HepG2 (cell line): ENCODE measurements around the gene ERV3-1. TPM values are rescaled to one million over a fixed set of nuclear protein-coding genes. Genes with fewer than 3 reads are reported as not detected.

Source experiments
- KLF13 ChIP-seq: sonication (generic); formaldehyde crosslinking; IDR thresholded peaks from 2 replicates; pipeline ENCODE4 v1.4.0; 2020; ENCODE audit warnings: mild to moderate bottlenecking, missing genetic modification reagents
- SIN3A ChIP-seq: IDR thresholded peaks from 2 replicates; pipeline ENCODE4 v1.6.1; 2011; ENCODE audit warnings: low read depth, mild to moderate bottlenecking, control low read depth, low read length, borderline replicate concordance
- STAG1 ChIP-seq: sonication (generic); formaldehyde crosslinking; IDR thresholded peaks from 2 replicates; pipeline ENCODE4 v1.4.0; 2020; ENCODE audit warnings: missing genetic modification reagents
- ZNF160 ChIP-seq: sonication (generic); formaldehyde crosslinking; IDR thresholded peaks from 2 replicates; pipeline ENCODE4 v1.8.0; 2022; ENCODE audit warnings: mild to moderate bottlenecking, inconsistent platforms, missing genetic modification reagents
- ZNF34 ChIP-seq: sonication (generic); formaldehyde crosslinking; IDR thresholded peaks from 2 replicates; pipeline ENCODE4 v1.4.0; 2020; ENCODE audit warnings: mild to moderate bottlenecking, missing genetic modification reagents, borderline replicate concordance
- polyA plus RNA-seq, 8 experiments: library from polyadenylated mRNA; depleted of rRNA in 3 of 8; stranded (reverse) in 7 of 8; unstranded in 1 of 8; fragments of >200 nt; fragmentation: Illumina TruSeq in 4 of 8; extraction: Trizol in 4 of 8; gene quantifications; 2 replicates each; pipeline versions ENCODE4 v1.2.1 to v1.2.3, GENCODE V29; 2011 to 2016; ENCODE audit warnings: low read depth in 4 of 8, missing spikeins in 1 of 8, mixed read lengths in 1 of 8; ENCODE audit not compliant: insufficient read depth in 1 of 8
- total RNA-seq, 5 experiments: library from RNA; depleted of rRNA; stranded (reverse); fragments of >200 nt; fragmentation: Illumina TruSeq; extraction: Trizol; gene quantifications; 2 replicates each; pipeline ENCODE4 v1.2.3, GENCODE V29; 2016; ENCODE audit warnings: low read depth in 1 of 5
- TF ChIP-seq, protein P1 (sequence below): sonication (generic); formaldehyde crosslinking; IDR thresholded peaks from 2 replicates; pipeline ENCODE4 v1.4.0; 2020; ENCODE audit warnings: missing genetic modification reagents, mild to moderate bottlenecking, borderline replicate concordance
- TF ChIP-seq, protein P2 (sequence below): sonication (generic); formaldehyde crosslinking; conservative IDR thresholded peaks from 2 replicates; pipeline ENCODE4 v1.4.0; 2020; ENCODE audit warnings: missing genetic modification reagents
- TF ChIP-seq, protein P3 (sequence below): sonication (generic); formaldehyde crosslinking; IDR thresholded peaks from 2 replicates; pipeline ENCODE4 v1.5.0; 2020; ENCODE audit warnings: mild to moderate bottlenecking, missing genetic modification reagents, moderate library complexity
- TF ChIP-seq, protein P4 (sequence below): sonication (generic); formaldehyde crosslinking; IDR thresholded peaks from 2 replicates; pipeline ENCODE4 v1.4.0; 2020; ENCODE audit warnings: missing genetic modification reagents
- TF ChIP-seq, protein P5 (sequence below): sonication (generic); formaldehyde crosslinking; IDR thresholded peaks from 2 replicates; pipeline ENCODE4 v1.4.0; 2020; ENCODE audit warnings: missing genetic modification reagents; ENCODE audit errors: not compliant biosample characterization

The ERV3-1 gene
- total and polyA plus RNA-seq, 2 of the 13 experiments (the other 11 are each of a cell fraction or from before 2014, with no cell fraction given) = 20.4 to 86.3 TPM

DNA sequence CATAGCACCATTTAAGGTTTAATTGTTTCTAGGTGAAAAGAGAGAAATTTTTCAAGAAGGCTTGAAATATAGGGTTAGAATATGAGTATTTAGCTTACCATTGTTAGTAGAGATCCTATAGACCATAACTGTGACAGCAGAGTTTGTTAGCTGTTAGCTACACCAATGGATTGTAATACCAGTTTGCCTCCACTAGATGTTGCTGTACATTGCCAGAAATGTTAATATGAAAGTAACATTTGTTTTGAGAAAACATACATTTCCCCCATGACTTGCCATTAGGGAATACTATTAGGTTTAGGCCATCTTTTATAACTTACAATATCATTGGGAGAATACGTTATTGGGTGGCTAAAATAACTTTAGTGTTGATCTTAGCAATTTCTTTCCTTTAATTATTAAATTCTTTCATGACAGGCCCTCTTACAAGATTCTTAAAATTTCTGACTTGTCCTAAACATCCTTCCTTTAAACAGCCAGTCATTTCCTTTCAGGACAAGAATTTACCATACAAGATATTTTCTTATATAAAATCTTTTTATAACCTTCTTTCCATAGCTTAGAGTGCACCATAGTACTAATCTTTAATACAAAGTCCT is 55.1 kb downstream of the ERV3-1 start (continued):
- TF ChIP-seq, protein P1, sequence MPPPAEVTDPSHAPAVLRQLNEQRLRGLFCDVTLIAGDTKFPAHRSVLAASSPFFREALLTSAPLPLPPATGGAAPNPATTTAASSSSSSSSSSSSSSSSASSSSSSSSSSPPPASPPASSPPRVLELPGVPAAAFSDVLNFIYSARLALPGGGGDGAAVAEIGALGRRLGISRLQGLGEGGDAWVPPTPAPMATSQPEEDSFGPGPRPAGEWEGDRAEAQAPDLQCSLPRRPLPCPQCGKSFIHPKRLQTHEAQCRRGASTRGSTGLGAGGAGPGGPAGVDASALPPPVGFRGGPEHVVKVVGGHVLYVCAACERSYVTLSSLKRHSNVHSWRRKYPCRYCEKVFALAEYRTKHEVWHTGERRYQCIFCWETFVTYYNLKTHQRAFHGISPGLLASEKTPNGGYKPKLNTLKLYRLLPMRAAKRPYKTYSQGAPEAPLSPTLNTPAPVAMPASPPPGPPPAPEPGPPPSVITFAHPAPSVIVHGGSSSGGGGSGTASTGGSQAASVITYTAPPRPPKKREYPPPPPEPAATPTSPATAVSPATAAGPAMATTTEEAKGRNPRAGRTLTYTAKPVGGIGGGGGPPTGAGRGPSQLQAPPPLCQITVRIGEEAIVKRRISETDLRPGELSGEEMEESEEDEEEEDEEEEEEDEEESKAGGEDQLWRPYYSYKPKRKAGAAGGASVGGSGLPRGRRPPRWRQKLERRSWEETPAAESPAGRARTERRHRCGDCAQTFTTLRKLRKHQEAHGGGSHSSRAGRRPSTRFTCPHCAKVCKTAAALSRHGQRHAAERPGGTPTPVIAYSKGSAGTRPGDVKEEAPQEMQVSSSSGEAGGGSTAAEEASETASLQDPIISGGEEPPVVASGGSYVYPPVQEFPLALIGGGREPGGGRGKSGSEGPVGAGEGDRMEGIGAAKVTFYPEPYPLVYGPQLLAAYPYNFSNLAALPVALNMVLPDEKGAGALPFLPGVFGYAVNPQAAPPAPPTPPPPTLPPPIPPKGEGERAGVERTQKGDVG (CRISPR knock-in tag) = no peak
- TF ChIP-seq, protein P2, sequence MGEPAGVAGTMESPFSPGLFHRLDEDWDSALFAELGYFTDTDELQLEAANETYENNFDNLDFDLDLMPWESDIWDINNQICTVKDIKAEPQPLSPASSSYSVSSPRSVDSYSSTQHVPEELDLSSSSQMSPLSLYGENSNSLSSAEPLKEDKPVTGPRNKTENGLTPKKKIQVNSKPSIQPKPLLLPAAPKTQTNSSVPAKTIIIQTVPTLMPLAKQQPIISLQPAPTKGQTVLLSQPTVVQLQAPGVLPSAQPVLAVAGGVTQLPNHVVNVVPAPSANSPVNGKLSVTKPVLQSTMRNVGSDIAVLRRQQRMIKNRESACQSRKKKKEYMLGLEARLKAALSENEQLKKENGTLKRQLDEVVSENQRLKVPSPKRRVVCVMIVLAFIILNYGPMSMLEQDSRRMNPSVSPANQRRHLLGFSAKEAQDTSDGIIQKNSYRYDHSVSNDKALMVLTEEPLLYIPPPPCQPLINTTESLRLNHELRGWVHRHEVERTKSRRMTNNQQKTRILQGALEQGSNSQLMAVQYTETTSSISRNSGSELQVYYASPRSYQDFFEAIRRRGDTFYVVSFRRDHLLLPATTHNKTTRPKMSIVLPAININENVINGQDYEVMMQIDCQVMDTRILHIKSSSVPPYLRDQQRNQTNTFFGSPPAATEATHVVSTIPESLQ (CRISPR knock-in tag) = no peak
- no peak for TF ChIP-seq SIN3A
- TF ChIP-seq ZNF160 (CRISPR knock-in tag) = no peak
- TF ChIP-seq KLF13 (CRISPR knock-in tag) = no peak
- TF ChIP-seq, protein P3, sequence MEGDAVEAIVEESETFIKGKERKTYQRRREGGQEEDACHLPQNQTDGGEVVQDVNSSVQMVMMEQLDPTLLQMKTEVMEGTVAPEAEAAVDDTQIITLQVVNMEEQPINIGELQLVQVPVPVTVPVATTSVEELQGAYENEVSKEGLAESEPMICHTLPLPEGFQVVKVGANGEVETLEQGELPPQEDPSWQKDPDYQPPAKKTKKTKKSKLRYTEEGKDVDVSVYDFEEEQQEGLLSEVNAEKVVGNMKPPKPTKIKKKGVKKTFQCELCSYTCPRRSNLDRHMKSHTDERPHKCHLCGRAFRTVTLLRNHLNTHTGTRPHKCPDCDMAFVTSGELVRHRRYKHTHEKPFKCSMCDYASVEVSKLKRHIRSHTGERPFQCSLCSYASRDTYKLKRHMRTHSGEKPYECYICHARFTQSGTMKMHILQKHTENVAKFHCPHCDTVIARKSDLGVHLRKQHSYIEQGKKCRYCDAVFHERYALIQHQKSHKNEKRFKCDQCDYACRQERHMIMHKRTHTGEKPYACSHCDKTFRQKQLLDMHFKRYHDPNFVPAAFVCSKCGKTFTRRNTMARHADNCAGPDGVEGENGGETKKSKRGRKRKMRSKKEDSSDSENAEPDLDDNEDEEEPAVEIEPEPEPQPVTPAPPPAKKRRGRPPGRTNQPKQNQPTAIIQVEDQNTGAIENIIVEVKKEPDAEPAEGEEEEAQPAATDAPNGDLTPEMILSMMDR (CRISPR knock-in tag) = peak; percentile 83
- TF ChIP-seq, protein P4, sequence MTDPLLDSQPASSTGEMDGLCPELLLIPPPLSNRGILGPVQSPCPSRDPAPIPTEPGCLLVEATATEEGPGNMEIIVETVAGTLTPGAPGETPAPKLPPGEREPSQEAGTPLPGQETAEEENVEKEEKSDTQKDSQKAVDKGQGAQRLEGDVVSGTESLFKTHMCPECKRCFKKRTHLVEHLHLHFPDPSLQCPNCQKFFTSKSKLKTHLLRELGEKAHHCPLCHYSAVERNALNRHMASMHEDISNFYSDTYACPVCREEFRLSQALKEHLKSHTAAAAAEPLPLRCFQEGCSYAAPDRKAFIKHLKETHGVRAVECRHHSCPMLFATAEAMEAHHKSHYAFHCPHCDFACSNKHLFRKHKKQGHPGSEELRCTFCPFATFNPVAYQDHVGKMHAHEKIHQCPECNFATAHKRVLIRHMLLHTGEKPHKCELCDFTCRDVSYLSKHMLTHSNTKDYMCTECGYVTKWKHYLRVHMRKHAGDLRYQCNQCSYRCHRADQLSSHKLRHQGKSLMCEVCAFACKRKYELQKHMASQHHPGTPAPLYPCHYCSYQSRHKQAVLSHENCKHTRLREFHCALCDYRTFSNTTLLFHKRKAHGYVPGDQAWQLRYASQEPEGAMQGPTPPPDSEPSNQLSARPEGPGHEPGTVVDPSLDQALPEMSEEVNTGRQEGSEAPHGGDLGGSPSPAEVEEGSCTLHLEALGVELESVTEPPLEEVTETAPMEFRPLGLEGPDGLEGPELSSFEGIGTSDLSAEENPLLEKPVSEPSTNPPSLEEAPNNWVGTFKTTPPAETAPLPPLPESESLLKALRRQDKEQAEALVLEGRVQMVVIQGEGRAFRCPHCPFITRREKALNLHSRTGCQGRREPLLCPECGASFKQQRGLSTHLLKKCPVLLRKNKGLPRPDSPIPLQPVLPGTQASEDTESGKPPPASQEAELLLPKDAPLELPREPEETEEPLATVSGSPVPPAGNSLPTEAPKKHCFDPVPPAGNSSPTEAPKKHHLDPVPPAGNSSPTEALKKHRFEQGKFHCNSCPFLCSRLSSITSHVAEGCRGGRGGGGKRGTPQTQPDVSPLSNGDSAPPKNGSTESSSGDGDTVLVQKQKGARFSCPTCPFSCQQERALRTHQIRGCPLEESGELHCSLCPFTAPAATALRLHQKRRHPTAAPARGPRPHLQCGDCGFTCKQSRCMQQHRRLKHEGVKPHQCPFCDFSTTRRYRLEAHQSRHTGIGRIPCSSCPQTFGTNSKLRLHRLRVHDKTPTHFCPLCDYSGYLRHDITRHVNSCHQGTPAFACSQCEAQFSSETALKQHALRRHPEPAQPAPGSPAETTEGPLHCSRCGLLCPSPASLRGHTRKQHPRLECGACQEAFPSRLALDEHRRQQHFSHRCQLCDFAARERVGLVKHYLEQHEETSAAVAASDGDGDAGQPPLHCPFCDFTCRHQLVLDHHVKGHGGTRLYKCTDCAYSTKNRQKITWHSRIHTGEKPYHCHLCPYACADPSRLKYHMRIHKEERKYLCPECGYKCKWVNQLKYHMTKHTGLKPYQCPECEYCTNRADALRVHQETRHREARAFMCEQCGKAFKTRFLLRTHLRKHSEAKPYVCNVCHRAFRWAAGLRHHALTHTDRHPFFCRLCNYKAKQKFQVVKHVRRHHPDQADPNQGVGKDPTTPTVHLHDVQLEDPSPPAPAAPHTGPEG (CRISPR knock-in tag) = no peak
- TF ChIP-seq, protein P5, sequence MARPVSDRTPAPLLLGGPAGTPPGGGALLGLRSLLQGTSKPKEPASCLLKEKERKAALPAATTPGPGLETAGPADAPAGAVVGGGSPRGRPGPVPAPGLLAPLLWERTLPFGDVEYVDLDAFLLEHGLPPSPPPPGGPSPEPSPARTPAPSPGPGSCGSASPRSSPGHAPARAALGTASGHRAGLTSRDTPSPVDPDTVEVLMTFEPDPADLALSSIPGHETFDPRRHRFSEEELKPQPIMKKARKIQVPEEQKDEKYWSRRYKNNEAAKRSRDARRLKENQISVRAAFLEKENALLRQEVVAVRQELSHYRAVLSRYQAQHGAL = no peak
- TF ChIP-seq STAG1 (CRISPR knock-in tag) = peak; percentile 96
- TF ChIP-seq ZNF34 = no peak
